HG03045 (cell line): ENCODE results near the gene EDAR.

Experiments
- ATAC-seq: cut with Tn5 transposase; IDR thresholded peaks from one replicate; pipeline ENCODE4 v1.9.1; 2021; ENCODE audit warnings: mild to moderate bottlenecking, moderate library complexity; ENCODE audit not compliant: unreplicated experiment

Gene EDAR

GRCh38 chr2:108988796-108989713 is at the start of gene EDAR:
EDAR (minus strand) TSS chr2:108989220; CDS start chr2:108931014, 58,206 bp downstream.
- ATAC-seq: no peak

DNA sequence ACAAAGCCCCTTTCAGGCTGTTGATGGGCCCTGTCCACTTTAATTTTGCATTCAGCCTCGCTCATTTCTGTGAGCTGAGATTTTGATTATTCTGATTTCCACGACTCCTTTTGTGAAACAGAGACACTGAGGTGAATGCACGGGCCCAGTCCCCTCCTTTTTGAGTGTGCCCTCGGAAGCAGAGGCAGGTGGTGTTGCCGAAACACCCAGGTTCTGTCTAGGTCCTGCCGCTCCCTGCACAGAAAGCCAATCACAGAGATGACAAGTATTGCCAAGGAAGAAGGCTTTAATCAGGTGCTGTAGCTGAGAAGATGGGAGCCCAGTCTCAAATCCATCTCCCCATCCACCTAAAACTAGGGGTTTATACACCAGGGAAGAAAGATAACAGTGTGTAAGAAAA is 44.2 kb upstream of the EDAR start:
- ATAC-seq: no peak

DNA sequence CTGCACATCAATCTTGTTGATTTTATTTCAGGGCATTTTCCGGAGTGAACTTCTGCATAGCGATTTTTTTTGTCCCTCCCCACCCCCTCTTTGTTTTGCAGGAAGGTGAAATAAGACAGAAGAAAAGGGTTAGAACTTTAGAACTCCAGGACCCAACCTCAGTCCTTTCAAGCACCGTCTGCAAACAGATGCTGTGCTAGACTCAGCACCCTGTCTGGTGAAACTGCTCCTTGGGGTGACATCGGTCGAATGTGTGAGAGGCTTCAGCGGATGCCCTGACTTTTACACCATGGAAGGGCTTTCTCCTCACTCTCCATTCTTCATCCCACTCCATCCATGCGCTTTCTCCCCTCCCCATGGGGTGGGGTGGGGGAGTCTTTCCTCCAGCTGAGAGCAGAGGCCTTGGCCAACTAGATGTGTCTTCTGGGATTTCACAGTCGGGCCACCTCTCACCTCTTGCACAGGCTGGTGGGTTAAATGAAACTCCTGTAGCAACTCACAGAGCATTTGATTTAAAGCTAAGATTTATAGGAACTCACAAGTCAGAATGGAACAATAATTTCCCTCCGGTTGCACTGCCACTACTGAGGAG is 43.3 kb upstream of the EDAR start:
- ATAC-seq: no peak

DNA sequence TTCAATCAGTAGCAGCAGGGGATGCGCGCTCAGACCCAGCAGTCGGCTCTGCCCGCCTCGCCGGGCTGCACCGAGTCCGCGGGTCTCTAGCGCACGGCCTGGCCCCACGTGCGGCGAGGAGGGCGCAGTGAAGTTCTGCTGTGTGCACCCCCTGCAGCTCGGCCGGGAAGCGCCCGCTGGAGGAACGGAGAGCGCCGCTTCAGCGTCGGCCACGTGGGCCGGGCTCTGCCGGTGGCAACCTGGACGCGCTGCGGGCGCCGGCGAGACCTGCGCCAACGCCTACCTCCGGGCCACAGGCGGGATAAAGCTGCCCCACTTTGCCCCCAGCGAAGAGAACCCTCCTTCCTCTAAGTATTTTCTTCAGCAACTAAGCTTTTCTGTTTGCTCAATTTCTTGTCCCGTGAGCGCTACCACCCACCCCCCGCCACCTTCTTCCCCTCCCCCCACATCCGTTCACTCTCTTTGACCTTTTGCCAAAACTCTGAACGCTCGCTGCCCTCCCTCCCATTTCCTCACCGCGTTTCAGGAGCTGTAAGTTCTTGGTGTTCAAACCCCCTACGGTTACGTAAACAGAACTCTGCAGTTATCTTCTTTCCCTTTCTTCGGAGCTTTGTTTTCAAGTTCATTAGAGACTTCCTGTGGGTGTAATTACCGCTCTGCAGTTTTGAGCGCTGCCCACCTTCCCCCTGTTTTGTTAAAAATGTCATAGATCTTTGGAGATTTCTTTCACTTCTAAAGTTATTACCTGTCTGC is 42.6 kb upstream of the EDAR start:
- peak; percentile 47 for ATAC-seq

- no peak for ATAC-seq
These were observed 42.0 kb upstream of the EDAR start for GRCh38 chr2:109030870-109031475.

DNA sequence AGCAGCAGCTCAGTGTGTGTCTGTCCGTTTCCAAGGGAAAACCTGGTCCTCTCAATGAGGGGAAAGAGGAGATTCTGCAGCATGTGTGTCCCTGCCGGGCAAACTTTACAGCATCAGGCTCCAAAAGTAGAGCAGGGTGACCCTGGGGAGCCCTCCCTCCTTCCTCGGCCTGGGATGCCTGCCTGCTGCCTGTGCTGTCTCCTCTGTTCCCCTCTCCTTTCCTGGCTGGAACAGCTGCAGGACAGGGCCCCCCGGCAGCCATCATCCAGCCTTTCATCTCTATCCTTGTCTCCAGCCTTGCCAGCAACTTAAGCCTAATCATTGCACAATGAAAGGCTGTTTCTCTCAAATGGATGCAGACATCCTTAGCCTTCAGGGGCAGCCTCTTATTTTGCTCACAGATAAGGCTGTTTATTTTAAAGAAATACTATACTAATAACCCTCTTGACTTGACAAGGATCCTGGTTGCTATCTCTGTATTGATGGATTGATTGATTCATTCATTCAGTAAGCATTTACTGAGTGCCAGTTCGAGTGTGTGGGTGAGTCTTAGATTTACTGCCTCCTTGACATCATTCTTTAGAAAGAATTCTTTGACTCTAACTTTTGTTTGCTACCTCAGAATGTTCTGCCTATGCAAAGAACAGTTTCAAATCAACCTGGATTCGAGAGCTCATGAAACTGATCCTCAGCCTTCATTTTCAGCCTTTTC is 40.6 kb upstream of the EDAR start:
- no peak for ATAC-seq

DNA sequence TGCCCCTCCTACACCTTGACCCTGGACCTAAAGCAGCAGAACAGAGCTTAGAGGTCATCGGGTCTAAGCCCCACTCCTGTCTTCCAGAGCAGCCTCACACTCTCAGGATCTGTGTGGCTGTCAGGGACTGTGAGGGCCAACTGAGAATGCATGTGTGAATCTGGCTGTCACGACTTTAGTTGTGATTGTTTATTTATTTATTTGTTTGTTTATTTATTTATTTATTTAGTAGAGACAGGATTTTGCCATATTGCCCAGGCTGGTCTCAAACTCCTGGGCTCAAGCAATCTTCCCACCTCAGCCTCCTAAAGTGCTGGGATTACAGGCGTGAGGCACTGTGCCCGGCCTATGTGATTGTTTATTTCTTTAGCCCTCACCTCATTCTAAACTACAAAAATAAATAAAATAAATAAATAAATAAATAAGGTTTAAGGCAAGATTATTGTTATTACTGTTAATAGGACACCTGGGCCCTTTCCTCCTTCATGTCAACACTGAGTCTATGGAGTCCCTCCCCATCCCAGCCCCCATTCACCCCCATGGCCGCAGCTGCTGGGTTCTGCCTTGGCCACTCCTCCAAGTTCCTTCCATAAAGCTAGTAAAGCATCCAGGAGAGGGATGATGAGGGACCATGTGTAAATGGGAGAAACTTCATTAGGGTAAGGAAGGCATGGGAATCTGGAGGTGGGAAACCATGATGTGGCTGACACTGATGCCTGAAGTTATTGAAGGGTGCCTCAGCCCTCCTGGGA is 39.9 kb upstream of the EDAR start:
- no peak for ATAC-seq

DNA sequence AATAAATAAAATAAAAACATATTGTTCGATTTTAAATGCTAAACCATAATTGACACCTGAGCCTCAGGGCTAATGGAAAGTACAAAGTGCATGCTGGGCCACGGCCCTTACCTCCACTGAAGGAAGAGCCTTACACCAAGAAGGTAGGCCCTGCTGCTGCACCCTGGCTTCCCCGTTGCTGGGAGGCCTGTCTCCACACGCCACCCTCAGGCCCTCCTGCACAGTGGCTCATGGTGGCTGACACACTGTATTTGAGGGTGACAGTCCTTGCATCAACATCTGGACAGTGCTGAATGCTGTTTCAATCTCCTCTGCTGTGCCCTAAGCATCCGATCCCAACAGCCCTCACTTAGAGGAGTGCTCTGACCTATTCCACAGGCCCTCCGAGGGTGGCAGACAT is 39.3 kb upstream of the EDAR start:
- no peak for ATAC-seq

- ATAC-seq: no peak
These were observed 38.7 kb upstream of the EDAR start for GRCh38 chr2:109027702-109028101.

DNA sequence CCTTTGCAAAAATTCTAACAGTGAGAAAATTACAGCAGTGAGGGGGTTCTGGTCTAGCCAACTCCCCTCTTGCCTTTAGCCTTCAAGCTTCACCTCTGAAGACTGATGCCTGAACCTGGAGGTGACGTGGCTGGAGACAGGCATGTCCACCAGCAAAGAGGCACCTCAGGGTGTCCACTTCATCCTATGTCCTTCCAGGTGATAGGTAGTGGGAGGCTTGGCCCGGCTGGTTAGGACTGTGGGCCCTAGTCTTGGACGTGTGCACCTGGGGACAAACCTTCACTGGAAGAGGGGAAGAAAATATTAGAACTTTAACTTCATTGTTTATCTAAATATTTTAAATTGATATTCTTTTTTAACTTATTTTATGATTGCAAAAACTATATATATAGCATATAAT is 35.5 kb upstream of the EDAR start:
- no peak for ATAC-seq

GRCh38 chr2:109021895-109022300 is 32.9 kb upstream of the EDAR start:
- no peak for ATAC-seq

DNA sequence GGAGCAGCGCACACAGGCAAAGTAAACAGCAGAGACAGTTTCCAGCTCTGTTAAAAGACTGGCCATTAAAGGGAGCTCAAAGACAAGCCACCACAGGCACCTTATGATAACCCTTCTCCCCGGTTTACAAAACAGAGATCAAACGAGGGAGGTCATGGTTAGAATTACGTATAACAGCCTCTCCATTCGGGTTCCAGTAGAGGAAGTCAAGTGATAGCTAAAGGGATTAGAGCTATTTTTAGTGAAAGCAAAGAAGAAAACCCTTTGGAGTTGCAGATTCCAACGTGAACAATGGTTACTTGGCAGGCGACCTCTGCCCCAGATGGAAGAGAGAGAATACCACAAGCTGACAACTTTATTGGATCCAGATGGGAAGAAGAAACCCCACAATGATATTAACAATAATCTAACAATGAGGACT is 31.2 kb upstream of the EDAR start:
- ATAC-seq: no peak

- no peak for ATAC-seq
These were observed 29.4 kb upstream of the EDAR start for GRCh38 chr2:109018452-109018851.

DNA sequence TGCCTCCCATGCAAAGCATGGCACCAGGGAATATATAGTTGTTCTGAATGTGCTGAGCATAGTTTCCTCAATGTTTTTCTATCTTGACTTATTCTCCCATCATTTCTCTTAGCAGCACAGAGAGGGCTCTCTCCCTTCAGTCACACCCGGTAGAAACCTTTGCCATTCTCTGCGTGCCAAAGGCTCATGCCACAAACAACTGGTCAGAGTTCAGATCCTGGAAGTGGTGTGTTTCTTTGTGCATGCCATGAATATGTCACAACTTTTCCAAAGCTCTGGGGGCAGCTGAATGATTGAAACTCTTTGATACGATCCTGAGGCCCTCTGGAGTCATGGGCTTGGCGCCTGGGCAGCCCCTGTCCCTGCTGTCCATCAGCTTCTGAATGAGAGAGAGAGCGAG is 28.0 kb upstream of the EDAR start:
- no peak for ATAC-seq

- no peak for ATAC-seq
These were observed 27.4 kb upstream of the EDAR start for GRCh38 chr2:109016376-109016775.

GRCh38 chr2:109014476-109014875 is 25.5 kb upstream of the EDAR start:
- no peak for ATAC-seq

- no peak for ATAC-seq
These were observed 24.0 kb upstream of the EDAR start for GRCh38 chr2:109013051-109013450.

DNA sequence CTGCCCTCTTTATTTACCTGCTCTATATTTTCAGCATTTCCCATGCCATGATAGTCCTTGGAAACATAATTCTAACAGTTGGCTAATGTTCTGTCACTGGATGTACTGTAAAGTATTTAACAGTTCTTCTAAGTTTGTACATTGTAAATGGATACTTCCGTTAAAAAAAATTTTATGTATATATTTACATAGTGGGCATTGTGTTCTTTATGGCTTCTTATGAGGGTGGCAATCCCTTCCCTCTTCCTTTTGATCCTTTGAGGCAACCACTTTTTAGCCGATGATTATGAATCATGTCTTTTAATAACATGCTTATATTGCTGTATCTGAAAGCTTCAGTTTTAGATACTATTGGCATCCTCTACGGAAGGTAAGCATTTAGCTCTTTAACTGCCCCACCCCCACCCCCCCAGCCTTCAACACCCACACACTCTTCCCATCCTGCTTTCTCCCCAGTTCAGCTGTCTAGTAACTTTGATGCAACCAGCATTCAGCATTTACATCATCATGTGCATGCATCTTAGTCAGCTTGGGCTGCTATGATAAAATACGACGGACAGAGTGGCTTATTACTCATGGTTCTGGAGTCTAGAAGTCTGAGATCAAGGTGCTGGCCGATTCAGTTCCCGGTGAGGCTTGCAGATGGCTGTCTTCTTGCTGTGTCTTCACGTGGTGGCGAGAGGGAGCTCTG is 21.0 kb upstream of the EDAR start:
- no peak for ATAC-seq

DNA sequence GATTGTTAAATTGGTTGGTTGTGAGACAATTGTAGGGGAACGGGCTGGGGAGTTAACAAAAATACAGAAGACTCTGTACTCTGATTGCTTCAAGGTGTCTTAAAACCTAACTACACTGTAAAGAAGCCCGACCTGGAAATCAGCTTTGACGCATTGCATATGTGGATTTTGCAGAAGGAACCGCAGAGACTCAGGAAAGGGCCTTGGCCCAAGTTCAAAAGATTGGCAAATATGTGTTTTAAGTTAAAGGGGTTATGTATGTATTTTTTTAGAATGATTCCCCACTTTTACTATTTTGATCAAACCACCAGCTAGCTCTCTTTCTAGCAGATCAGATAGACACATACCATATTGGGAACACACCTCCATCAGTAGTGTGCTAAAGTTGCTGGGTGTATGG is 18.0 kb upstream of the EDAR start:
- ATAC-seq: no peak
